Left colon (tissue), 2 donors: ENCODE measurements around the gene KHDC1L. TPM values are rescaled to one million over a fixed set of nuclear protein-coding genes. Genes with fewer than 3 reads are reported as not detected.
A peak's percentile ranks its signal among the peaks of the same experiment; 100 is the strongest.
"Not testable (repeated sequence)": the region's sequence is repeated elsewhere in the genome, so short reads cannot be mapped to it uniquely, and the experiment has no call there.

Experiments used
- ATAC-seq: fragments of 200-7000 bp; cut with Tn5 transposase; one replicate; pipeline ENCODE4 v1.9.1; 2020; ENCODE audit warnings: mild to moderate bottlenecking, moderate library complexity
- DNase-seq, 2 donors: peaks; one replicate each; pipeline ENCODE4 v3.0.0-alpha.2; 2020
- intact Hi-C, 2 donors: fragments of 100-400 bp; cut with DNase I in 1 of 2; cut with micrococcal nuclease in 1 of 2; formaldehyde crosslinking; loops; one replicate each; pipeline versions ENCODE4 v1.11.2 to v1.14.0; 2022; cut with DNase I, micrococcal nuclease
- long read RNA-seq: library from polyadenylated mRNA; unstranded; transcript quantifications from one replicate; pipeline ENCODE4 v2.0.0, GENCODE V29; 2021
- total RNA-seq, 2 donors: library from RNA; stranded (reverse); fragmentation: NEBNext Ultra II Directional; extraction: Animal tissue kit (Norgen Biotek cat#: 25700); gene quantifications; one replicate each; pipeline ENCODE4 v1.2.1, GENCODE V29; 2021
- donor health status: DM: no; HTN: no; CAD: no.
- donor health status: DM: yes; HTN: yes; CAD: no.

Gene KHDC1L, protein sequence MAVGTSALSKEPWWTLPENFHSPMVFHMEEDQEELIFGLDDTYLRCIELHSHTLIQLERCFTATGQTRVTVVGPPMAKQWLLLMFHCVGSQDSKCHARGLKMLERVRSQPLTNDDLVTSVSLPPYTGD
- not detected for total RNA-seq
- long read RNA-seq, result 0 reads

- intact Hi-C loops, result no loop called here
- ATAC-seq, result no peak
- DNase-seq, result no peak
These were observed at the start of gene KHDC1L for GRCh38 chr6:73225396-73225795. Gene KHDC1L (minus strand): TSS chr6:73225496. CDS start chr6:73225408, 88 bp downstream.

DNA sequence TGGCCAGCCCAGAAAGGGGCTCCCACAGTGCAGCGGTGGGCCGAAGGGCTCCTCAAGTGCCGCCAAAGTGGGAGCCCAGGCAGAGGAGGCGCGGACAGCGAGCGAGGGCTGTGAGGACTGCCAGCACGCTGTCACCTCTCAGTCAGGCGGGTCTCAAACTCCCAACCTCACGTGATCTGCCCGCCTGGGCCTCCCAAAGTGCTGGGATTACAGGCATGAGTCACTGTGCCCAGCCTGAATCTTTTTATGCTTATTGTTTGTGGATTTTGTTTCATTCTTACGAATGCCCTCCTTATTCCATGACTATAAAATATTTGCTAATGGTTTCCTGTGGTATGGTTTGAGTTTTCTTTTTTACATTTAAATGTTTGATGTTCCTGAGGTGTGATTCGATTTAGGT lies 44.0 kb upstream of the KHDC1L start:
- intact Hi-C loops, ATAC-seq, DNase-seq: not testable (repeated sequence)

DNA sequence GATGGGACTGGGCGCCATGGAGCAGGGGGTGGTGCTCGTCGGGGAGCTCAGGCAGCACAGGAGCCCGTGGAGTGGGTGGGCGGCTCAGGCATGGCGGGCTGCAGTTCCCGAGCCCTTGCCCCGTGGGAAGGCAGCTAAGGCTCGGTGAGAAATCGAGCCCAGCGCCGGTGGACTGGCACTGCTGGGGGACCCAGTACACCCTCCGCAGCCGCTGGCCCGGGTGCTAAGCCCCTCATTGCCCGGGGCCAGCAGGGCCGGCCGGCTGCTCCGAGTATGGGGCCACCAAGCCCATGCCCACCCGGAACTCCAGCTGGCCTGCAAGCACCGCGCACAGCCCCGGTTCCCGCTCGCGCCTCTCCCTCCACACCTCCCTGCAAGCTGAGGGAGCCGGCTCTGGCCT lies 43.6 kb upstream of the KHDC1L start:
- intact Hi-C loops, ATAC-seq, DNase-seq: not testable (repeated sequence)

- intact Hi-C loops, result no loop called here
- no peak for ATAC-seq
- DNase-seq, result no peak
These were observed 39.1 kb upstream of the KHDC1L start for GRCh38 chr6:73264446-73264845.

DNA sequence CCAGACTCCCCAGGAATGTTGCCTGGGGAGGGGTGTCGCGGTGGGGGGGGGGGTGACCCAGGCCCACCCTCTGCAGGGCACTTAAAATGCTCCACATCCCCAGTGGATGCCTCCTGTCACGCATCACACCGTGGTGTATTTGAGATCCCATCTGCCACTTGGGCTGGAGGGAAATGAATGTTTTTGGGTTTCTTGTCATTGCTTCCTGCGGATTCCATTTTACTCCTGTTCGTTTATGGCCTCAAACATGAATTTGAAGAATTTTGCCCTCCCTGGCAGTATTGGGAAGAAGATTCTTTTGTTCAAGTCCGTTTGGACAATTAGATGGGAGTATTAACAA lies 38.2 kb upstream of the KHDC1L start:
- DNase-seq (no peak), ATAC-seq (no peak)
- intact Hi-C loops, result no loop called here

GRCh38 chr6:73262671-73263569 lies 37.6 kb upstream of the KHDC1L start, which contains the start of gene KHDC1:
Gene KHDC1 (minus strand): TSS chr6:73263196. CDS start chr6:73242517, 20,679 bp downstream.
- DNase-seq (peak in 1 of 2 donors; percentile 48), ATAC-seq (peak; percentile 65)
- intact Hi-C loops, result no loop called here

GRCh38 chr6:73258721-73259120 lies 33.4 kb upstream of the KHDC1L start:
- intact Hi-C loops, result no loop called here
- no peak for ATAC-seq

DNA sequence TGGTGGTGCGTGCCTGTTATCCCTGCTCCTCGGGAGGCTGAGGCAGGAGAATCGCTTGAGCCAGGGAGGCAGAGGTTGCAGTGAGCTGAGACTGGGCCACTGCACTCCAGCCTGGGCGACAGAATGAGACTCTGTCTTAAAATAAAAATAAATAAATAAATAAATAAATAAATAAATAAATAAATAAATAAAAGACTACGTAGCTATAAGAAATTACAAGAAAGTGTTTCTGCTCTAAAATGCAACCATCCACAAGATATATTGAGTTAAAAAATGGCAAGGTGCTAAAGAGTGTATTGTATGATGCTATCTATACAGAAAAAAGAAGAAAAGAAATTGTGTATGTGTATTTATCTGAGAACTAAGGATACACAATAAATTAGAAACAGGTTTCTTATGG lies 29.0 kb upstream of the KHDC1L start:
- not testable (repeated sequence) for ATAC-seq

More at GRCh38 chr6:73258721-73259120, 33.4 kb upstream of the KHDC1L start:
- DNase-seq, result no peak

GRCh38 chr6:73252703-73253102 lies 27.4 kb upstream of the KHDC1L start:
- no peak for DNase-seq
- intact Hi-C loops, result no loop called here
- ATAC-seq, result no peak

More for the DNA sequence above, 29.0 kb upstream of the KHDC1L start:
- DNase-seq, intact Hi-C loops: not testable (repeated sequence)

DNA sequence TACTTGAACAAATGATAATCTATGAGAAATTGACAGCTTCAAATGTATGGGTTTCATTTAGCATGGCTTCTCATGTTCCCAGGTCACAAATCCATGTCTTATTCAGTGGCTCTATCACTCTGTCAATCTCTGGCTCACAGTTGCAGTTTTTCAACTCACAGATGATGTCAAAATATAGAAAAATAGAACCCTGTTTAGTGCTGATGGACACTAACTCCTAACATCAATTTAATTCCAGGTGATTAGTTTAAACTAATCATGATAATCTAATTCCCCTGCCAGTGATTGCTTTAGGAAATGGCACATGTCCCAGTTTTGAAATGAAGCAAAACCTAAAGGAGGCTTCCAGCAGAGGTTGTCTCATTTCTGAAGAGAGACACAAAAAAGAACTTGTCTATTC lies 24.7 kb upstream of the KHDC1L start:
- no peak for ATAC-seq

GRCh38 chr6:73248192-73248903 lies 23.1 kb upstream of the KHDC1L start:
- ATAC-seq (no peak), DNase-seq (no peak)
- intact Hi-C loops, result no loop called here

More for the DNA sequence above, 24.7 kb upstream of the KHDC1L start:
- no peak for DNase-seq
- intact Hi-C loops, result no loop called here

DNA sequence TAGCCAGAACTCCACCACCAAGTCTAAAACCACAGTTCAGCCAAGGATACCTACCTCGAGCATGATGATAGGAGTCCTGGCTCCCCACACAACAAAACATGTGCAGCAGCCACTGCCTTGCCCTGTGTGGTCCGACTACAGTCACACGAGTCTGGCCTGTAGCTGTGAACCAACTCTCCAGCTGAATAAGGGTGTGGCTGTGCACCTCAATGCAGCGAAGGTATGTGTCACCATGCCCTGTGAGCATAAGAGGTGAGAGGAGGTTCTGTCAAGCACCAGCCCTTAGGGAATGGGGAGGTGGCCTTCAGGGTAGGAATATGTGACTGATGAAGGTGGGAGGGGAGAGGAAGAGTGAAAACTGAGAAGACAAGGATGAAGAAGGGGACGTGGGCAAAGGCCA lies 16.7 kb upstream of the KHDC1L start:
- DNase-seq, result no peak
- no peak for ATAC-seq
- intact Hi-C loops, result no loop called here

DNA sequence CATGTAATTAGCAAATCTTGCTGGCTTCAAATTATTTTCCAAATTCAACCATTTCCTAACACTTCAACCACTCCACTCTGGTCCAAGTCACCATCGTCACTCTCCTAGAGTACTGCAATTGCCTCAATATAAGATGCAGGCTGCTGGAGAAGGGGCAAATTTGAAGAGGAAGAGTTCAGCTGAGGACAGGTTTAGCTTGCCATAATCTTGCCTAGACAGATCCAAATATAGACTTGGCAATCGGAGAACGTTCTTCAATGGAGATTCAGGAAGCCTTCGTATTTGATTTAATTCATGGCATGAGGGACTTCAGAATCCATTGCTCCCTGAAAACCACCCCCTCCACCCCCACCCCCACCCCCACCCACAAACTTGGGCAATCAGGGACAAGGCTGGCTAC lies 15.4 kb upstream of the KHDC1L start:
- intact Hi-C loops, result no loop called here
- DNase-seq (no peak), ATAC-seq (no peak)

- no peak for DNase-seq
- no peak for ATAC-seq
- intact Hi-C loops, result no loop called here
These were observed 11.0 kb upstream of the KHDC1L start for GRCh38 chr6:73236144-73236750.

- ATAC-seq, result no peak
- DNase-seq, result no peak
- intact Hi-C loops, result no loop called here
These were observed 9.4 kb upstream of the KHDC1L start for GRCh38 chr6:73234733-73235132.

DNA sequence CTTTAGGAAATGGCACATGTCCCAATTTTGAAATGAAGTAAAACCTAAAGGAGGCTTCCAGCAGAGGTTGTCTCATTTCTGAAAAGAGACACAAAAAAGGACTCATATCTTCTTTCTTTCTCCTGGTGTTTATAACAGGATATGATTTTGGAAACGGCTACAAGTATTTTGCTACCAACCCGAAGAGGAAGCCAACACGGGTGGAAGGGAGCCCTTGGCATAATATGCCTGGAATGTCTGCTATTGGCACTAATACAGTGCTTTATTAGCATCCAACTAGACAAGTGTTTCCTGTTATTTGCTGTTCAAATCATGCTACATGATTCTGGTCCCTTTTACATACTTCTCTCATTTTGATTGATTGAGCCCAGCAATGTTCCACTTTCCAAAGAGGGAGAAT lies 8.7 kb upstream of the KHDC1L start:
- intact Hi-C loops, DNase-seq, ATAC-seq: not testable (repeated sequence)

GRCh38 chr6:73233048-73233447 lies 7.8 kb upstream of the KHDC1L start:
- intact Hi-C loops, result no loop called here
- DNase-seq, result no peak
- no peak for ATAC-seq

- DNase-seq (no peak), ATAC-seq (no peak)
- intact Hi-C loops, result no loop called here
These were observed 6.7 kb upstream of the KHDC1L start for GRCh38 chr6:73231986-73232391.

DNA sequence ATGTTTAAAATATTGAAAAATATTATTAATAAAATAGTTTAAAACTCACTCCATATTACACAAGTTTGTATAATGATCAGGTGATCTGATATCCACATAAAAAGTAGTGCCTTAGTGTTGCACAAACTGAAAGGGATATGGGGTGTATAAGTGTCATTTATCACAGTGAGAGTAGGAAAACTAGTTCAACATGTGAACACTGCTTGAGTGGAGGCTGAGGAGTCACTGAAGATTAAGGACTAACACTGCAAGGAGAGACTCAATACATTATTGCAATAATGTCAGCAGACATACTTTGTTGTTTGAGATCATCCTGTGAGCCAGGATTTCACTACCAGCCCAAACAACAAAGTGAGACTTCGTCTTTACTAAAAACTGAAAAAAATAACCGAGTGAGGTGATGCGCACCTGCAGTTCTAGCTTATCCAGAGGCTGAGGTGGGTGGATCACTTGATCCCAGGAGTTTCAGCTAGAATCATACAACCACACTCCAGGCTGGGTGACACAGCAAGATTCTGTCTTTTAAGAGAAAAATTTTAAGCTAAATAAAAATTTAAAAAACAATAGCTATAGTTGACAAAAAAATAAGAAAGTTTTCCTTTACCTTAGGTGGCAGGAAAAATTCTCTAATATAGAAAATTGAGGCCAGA lies 2.4 kb upstream of the KHDC1L start:
- DNase-seq, result no peak
- ATAC-seq, result no peak
- intact Hi-C loops, result no loop called here
